HG02763 (cell line): ENCODE data around the gene C12orf54.
"Not testable (repeated sequence)": the region's sequence is repeated elsewhere in the genome, so short reads cannot be mapped to it uniquely, and the experiment has no call there.

Experiments
- ATAC-seq: cut with Tn5 transposase; IDR thresholded peaks from one replicate; pipeline ENCODE4 v1.9.1; 2021; ENCODE audit warnings: mild to moderate bottlenecking, moderate library complexity; ENCODE audit not compliant: unreplicated experiment

C12orf54 gene

DNA sequence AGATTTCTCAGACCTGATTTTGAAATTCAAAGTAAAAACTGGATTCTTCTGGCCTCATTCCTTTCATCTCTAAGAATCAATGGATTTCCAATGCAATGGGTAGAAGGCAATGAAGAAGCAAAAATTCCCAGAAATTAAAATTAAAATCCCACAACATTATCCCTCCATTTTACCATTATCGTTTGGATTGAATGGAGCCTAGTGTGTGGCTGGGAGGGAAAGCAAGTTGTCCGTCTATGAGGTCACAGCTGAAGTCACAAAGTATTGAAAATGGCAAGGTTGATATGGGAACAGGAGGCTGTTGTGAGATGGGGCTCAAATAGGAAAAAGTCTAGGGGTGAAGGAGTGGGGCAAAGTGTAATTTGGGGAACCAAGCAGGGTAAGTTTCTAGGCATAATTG is at the start of gene C12orf54:
Gene C12orf54 (plus strand): TSS at position 301 of the 400 bp plus-strand sequence. CDS start 799 bp downstream, outside the sequence.
- ATAC-seq, result no peak

DNA sequence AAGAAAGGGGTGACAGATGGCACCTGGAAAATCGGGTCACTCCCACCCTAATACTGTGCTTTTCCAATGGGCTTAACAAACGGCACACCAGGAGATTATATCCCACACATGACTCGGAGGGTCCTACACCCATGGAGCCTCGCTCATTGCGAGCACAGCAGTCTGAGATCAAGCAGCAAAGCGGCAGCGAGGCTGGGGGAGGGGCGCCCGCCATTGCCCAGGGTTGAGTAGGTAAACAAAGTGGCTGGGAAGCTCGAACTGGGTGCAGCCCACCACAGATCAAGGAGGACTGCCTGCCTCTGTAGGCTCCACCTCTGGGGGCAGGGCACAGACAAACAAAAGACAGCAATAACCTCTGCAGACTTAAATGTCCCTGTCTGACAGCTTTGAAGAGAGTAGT is 48.3 kb upstream of the C12orf54 start:
- ATAC-seq, result not testable (repeated sequence)

DNA sequence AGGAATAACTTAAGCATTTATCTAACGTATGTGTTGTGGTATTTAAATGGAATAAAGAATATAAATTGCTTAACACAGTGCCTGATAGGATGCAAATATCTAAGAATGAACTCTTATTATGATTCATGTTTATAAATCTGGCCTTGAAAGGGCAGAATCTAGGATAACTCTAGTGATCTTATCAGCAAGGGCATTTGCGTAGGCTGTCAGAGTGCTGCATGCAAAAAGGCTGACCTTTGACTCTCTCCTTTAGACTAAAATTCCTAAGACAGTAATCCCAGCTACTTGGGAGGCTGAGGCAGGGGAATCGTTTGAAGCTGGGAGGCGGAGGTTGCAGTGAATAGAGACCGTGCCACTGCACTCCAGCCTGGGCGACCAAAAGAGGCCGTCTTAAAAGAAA is 41.2 kb upstream of the C12orf54 start:
- ATAC-seq, result no peak

- no peak for ATAC-seq
Measured at GRCh38 chr12:48442179-48442847, 40.0 kb upstream of the C12orf54 start.

DNA sequence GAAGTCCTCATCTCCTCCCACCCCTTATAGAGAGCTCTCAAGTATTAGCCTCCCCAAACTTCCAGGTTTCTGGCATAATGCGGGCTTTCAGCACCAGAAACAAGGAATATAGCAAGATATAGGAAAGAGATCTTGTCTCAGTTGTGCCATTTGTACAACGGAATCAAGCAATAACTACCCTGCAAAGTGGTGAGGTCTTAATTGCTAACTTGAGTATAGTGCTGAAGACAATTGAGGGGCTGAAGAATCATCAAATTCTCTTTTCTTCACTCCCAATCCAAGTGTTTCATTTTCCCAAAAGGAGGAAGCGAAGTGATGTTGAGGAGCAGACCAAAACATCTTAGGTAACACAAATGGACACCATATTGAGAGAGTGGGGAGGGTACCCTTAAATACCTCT is 36.8 kb upstream of the C12orf54 start:
- no peak for ATAC-seq

- no peak for ATAC-seq
Measured at GRCh38 chr12:48446161-48446776, 36.0 kb upstream of the C12orf54 start.

DNA sequence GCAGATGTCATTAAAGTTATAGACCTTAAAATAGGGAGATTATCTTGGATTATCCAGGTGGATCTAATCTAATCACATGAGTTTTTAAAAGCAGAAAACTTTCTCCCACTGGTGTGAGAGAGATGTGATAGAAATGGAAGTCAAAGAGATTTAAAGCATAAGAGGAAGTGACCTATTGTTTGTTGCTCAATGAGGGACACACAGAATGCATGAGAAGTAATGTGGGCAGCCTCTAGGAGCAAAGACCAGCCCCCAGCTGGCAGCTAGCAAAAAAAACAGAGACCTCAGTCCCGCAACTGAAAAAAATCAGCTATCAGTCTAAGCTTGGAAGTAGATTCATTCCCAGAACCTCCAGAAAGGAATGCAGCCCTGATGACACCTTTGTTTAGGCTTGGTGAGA is 34.5 kb upstream of the C12orf54 start:
- no peak for ATAC-seq

- ATAC-seq, result no peak
Measured at GRCh38 chr12:48451372-48451771, 30.9 kb upstream of the C12orf54 start.

DNA sequence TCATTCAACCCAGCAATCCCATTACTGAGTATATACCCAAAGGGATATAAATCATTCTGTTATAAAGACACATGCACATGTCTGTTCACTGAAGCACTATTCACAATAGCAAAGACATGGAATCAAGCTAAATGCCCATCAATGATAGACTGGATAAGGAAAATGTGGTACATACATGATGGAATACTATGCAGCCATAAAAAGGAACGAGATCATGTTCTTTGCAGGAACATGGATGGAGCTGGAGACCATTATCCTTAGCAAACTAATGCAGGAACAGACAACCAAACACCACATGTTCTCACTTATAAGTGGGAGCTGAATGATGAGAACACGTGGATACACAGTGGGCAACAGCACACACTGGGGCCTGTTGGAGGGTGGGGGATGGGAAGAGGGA is 29.3 kb upstream of the C12orf54 start:
- ATAC-seq, result not testable (repeated sequence)

DNA sequence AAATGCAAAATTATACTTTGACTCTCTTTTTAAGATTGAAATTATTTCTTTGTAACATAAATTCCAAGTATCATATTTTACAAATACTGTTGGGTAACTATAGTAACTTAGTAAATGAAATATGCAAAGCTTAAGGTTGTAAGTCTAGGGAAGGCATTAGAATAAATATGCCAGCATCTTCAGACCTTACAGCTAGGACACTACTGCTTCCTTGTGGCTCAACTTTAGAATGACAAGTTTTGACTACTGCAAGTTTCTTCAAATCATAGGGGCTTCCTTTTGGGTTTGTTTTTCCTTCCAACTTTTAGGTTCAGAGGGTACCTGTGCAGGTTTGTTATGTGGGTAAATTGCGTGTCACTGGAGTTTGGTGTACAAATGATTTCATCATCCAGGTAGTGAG is 27.6 kb upstream of the C12orf54 start:
- no peak for ATAC-seq

- no peak for ATAC-seq
Measured at GRCh38 chr12:48455116-48455515, 27.2 kb upstream of the C12orf54 start.

GRCh38 chr12:48459259-48459658 is 23.0 kb upstream of the C12orf54 start:
- no peak for ATAC-seq

GRCh38 chr12:48469027-48469426 is 13.3 kb upstream of the C12orf54 start:
- ATAC-seq, result not testable (repeated sequence)

GRCh38 chr12:48472259-48472658 is 10.0 kb upstream of the C12orf54 start, which contains the start of gene ANP32D:
TSS of gene ANP32D (plus strand) at chr12:48472559. CDS start at chr12:48472665, 106 bp downstream.
- no peak for ATAC-seq

- ATAC-seq, result no peak
Measured at GRCh38 chr12:48473061-48473460, 9.2 kb upstream of the C12orf54 start.

DNA sequence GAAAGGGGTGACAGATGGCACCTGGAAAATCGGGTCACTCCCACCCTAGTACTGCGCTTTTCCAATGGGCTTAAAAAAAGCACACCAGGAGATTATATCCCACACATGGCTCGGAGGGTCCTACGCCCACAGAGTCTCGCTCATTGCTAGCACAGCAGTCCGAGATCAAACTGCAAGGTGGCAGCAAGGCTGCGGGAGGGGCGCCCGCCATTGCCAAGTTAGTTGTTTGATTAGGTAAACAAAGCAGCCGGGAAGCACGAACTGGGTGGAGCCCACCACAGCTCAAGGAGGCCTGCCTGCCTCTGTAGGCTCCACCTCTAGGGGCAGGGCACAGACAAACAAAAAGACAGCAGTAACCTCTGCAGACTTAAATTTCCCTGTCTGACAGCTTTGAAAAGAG is 7.8 kb upstream of the C12orf54 start:
- ATAC-seq, result not testable (repeated sequence)

DNA sequence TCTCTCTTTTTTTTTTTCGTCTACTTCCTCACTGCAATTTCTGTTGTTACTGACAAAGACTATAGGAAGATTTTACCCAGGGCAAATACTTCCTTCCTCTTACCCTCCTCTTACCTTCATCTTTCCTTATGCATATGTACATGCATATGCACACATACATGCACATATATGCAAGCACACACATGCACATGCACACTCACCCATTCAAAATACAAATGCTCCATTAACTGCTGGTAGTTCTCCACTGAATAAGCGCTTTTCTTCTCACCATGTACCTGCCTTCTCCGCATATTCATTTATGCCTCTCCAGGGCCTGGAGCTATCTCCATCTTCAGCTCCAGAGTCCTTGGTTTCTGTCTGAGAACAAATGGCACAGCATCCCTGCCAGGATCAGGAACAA is 632 bp downstream of the C12orf54 start:
- ATAC-seq, result no peak

- no peak for ATAC-seq
Measured at GRCh38 chr12:48486261-48486660, 4.0 kb downstream of the C12orf54 start.

DNA sequence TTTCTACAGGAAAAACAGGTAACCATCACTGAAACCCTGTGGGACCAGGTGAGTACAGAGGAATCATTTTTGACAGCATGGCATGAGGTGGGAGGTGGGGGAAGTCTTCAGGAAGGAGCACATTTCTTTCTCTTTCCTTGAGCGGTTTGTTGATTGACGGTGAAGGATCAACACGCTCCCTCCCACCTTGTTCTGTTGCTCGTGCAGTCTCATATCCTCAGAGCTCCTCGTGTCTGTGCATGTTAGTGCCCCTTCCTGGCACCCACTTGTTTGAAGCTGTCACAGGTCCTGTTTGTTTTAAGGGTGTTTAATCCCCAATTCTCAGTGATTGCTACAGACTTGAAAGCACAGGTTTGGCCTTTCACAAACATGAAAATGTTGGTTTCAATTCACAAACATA is 4.4 kb downstream of the C12orf54 start:
- ATAC-seq, result no peak

- ATAC-seq, result peak; percentile 73
Measured at GRCh38 chr12:48489012-48489411, 6.7 kb downstream of the C12orf54 start.

DNA sequence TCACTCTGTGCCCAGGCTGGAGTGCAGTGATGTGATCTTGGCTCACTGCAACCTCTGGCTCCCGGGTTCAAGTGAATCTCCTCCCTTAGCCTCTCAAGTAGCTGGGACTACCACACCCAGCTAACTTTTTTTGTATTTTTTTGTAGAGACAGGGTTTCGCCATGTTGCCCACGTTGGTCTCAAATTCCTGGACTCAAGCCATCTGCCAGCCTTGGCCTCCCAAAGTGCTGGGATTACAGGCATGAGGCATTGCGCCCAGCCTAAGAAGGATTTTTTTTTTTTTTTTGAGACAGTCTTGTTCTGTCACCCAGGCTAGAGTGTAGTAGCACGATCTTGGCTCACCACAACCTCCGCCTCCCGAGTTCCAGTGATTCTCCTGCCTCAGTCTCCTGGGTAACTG is 7.2 kb downstream of the C12orf54 start:
- not testable (repeated sequence) for ATAC-seq

- not testable (repeated sequence) for ATAC-seq
Measured at GRCh38 chr12:48500281-48500680, 18.0 kb downstream of the C12orf54 start.
